A549 (cell line): ENCODE results near the gene APLN. TPM values are rescaled to one million over a fixed set of nuclear protein-coding genes. Genes with fewer than 3 reads are reported as not detected.

Experiments used
- ATAC-seq, 2 experiments: fragments of 200-7000 bp in 1 of 2; fragments of >200 bp in 1 of 2; cut with Nextera tagmentation in 1 of 2; cut with Tn5 transposase in 1 of 2; 3 replicates each; pipeline versions ENCODE4 v1.8.0 to v1.9.1; 2018 to 2020; ENCODE audit warnings: mild to moderate bottlenecking in 1 of 2, moderate library complexity in 1 of 2
- CTCF ChIA-PET: fragments of 300-600 bp; sonication (Branson Sonifier 250); formaldehyde crosslinking; extraction: SDS; loops from one replicate; lab custom pipeline; 2021; ENCODE audit warnings: antibody characterized with exemption, inconsistent platforms; lab: Yijun Ruan, JAX
- POLR2A ChIA-PET: fragments of 350-600 bp; formaldehyde crosslinking; extraction: SDS; loops from one replicate; lab custom pipeline; 2021; ENCODE audit warnings: antibody characterized with exemption, inconsistent platforms; lab: Yijun Ruan, JAX
- DNase-seq, 2 experiments: peaks; one replicate each; pipeline versions ENCODE4 v3.0.0 to v3.0.0-alpha.2; 2011 to 2016; ENCODE audit warnings: low read depth in 1 of 2, low spot score in 1 of 2
- FAIRE-seq: peaks from 2 replicates; lab custom pipeline; 2011; peaks lifted over from hg19 to GRCh38; lab: Jason Lieb, UNC
- H3K27ac ChIP-seq, 2 experiments: fragments of >200 bp; sonication (Bioruptor Twin); formaldehyde crosslinking; 3 replicates each; pipeline ENCODE4 v1.5.1; 2016 to 2017
- H3K4me1 ChIP-seq: fragments of >200 bp; sonication (Bioruptor Twin); formaldehyde crosslinking; 3 replicates; pipeline ENCODE4 v1.6.1; 2016
- H3K4me2 ChIP-seq: fragments of >200 bp; sonication (Bioruptor Twin); formaldehyde crosslinking; 3 replicates; pipeline ENCODE4 v1.6.1; 2016
- H3K4me3 ChIP-seq: fragments of >200 bp; sonication (Bioruptor Twin); formaldehyde crosslinking; 3 replicates; pipeline ENCODE4 v1.5.1; 2016
- H3K9me3 ChIP-seq: fragments of >200 bp; sonication (Bioruptor Twin); formaldehyde crosslinking; 3 replicates; pipeline ENCODE4 v1.6.1; 2016
- ATOH8 ChIP-seq: fragments of 250-450 bp; sonication (Bioruptor Pico); IDR thresholded peaks from 2 replicates; pipeline ENCODE4 v1.5.0; 2020; ENCODE audit warnings: low read depth, mild to moderate bottlenecking, moderate library complexity
- BCL3 ChIP-seq: fragments of >200 bp; sonication (Bioruptor Twin); formaldehyde crosslinking; IDR thresholded peaks from 3 replicates; pipeline ENCODE4 v1.6.1; 2016
- BHLHE40 ChIP-seq: IDR thresholded peaks from 2 replicates; pipeline ENCODE4 v1.6.1; 2012; ENCODE audit warnings: low read depth, low read length, inconsistent platforms
- CHD4 ChIP-seq: fragments of 200-600 bp; sonication (generic); IDR thresholded peaks from 2 replicates; pipeline ENCODE4 v1.6.1; 2016; ENCODE audit warnings: antibody characterized with exemption, mild to moderate bottlenecking, borderline replicate concordance
- CTCF ChIP-seq: fragments of >200 bp; sonication (Bioruptor Twin); formaldehyde crosslinking; IDR thresholded peaks from 3 replicates; pipeline ENCODE4 v1.5.1; 2016
- E2F6 ChIP-seq: IDR thresholded peaks from 2 replicates; pipeline ENCODE4 v1.6.1; 2012; ENCODE audit warnings: low read depth, borderline replicate concordance
- EHF ChIP-seq: fragments of 250-450 bp; sonication (Bioruptor Pico); IDR thresholded peaks from 2 replicates; pipeline ENCODE4 v1.5.0; 2020; ENCODE audit warnings: mild to moderate bottlenecking
- ELK1 ChIP-seq: fragments of 150-350 bp; IDR thresholded peaks from 2 replicates; pipeline ENCODE4 v1.6.1; 2014; ENCODE audit warnings: low read depth, mild to moderate bottlenecking, low read length
- EP300 ChIP-seq, 2 experiments: fragments of >200 bp; sonication (Bioruptor Twin); formaldehyde crosslinking; IDR thresholded peaks; 2 replicates in 1 of 2; 3 replicates in 1 of 2; pipeline ENCODE4 v1.6.1; 2016 to 2017
- ESRRA ChIP-seq: fragments of 150-350 bp; IDR thresholded peaks from 2 replicates; pipeline ENCODE4 v1.6.1; 2014; ENCODE audit warnings: mild to moderate bottlenecking, low read length, borderline replicate concordance
- HEYL ChIP-seq: fragments of 250-450 bp; sonication (Bioruptor Pico); IDR thresholded peaks from 2 replicates; pipeline ENCODE4 v1.8.0; 2021; ENCODE audit warnings: mild to moderate bottlenecking, moderate library complexity
- HOXB13 ChIP-seq: fragments of 250-450 bp; sonication (Bioruptor Pico); IDR thresholded peaks from 2 replicates; pipeline ENCODE4 v1.5.0; 2020; ENCODE audit warnings: low read depth, mild to moderate bottlenecking, moderate library complexity
- JUNB ChIP-seq: fragments of >200 bp; sonication (Bioruptor Twin); formaldehyde crosslinking; IDR thresholded peaks from 2 replicates; pipeline ENCODE4 v1.6.1; 2016
- KDM5A ChIP-seq: fragments of 200-600 bp; sonication (generic); IDR thresholded peaks from 2 replicates; pipeline ENCODE4 v1.6.1; 2016; ENCODE audit warnings: antibody characterized with exemption, mild to moderate bottlenecking
- MAX ChIP-seq: IDR thresholded peaks from 2 replicates; pipeline ENCODE4 v1.6.1; 2012
- MYC ChIP-seq: IDR thresholded peaks from 2 replicates; pipeline ENCODE4 v1.6.1; 2012; ENCODE audit warnings: mild to moderate bottlenecking, inconsistent platforms, low read length, improper control_type of control experiment, borderline replicate concordance
- PHF8 ChIP-seq: fragments of 200-600 bp; sonication (generic); IDR thresholded peaks from 2 replicates; pipeline ENCODE4 v1.6.1; 2016; ENCODE audit warnings: low read depth, mild to moderate bottlenecking, antibody characterized with exemption, moderate library complexity, borderline replicate concordance
- POLR2AphosphoS2 ChIP-seq: conservative IDR thresholded peaks from 2 replicates; pipeline ENCODE4 v1.6.1; 2012; ENCODE audit warnings: low read length, improper control_type of control experiment, inconsistent platforms
- RAD21 ChIP-seq, 2 experiments: fragments of >200 bp in 1 of 2; sonication (Bioruptor Twin) in 1 of 2; formaldehyde crosslinking in 1 of 2; IDR thresholded peaks in 1 of 2; conservative IDR thresholded peaks in 1 of 2; 2 replicates in 1 of 2; 3 replicates in 1 of 2; pipeline ENCODE4 v1.6.1; 2012 to 2018; ENCODE audit warnings: inconsistent platforms in 1 of 2
- RARB ChIP-seq: fragments of 250-450 bp; sonication (Bioruptor Pico); IDR thresholded peaks from 2 replicates; pipeline ENCODE4 v1.8.0; 2021; ENCODE audit warnings: mild to moderate bottlenecking, moderate library complexity
- RCOR1 ChIP-seq: fragments of 150-350 bp; IDR thresholded peaks from 2 replicates; pipeline ENCODE4 v1.6.1; 2014; ENCODE audit warnings: antibody characterized with exemption, low read length, low read depth
- RFX5 ChIP-seq: fragments of 450-650 bp; IDR thresholded peaks from 2 replicates; pipeline ENCODE4 v1.7.1; 2014; ENCODE audit warnings: antibody characterized with exemption, mild to moderate bottlenecking, moderate library complexity
- RNF2 ChIP-seq: fragments of 200-600 bp; sonication (generic); IDR thresholded peaks from 2 replicates; pipeline ENCODE4 v1.6.1; 2016; ENCODE audit warnings: low read depth, mild to moderate bottlenecking, antibody characterized with exemption, moderate library complexity, borderline replicate concordance
- SMC3 ChIP-seq: fragments of >200 bp; sonication (Bioruptor Twin); formaldehyde crosslinking; IDR thresholded peaks from 3 replicates; pipeline ENCODE4 v1.6.1; 2018; ENCODE audit warnings: inconsistent platforms
- SREBF2 ChIP-seq: fragments of 450-650 bp; IDR thresholded peaks from 2 replicates; pipeline ENCODE4 v1.6.1; 2014; ENCODE audit warnings: mild to moderate bottlenecking, moderate library complexity
- WGBS: methylation state at CpG from one replicate; pipeline ENCODE4 v1.1.6; 2017; ENCODE audit errors: missing lambda C conversion rate; 5-methylcytosine and 5-hydroxymethylcytosine counted together
- polyA plus RNA-seq, 4 experiments: library from polyadenylated mRNA; depleted of rRNA in 3 of 4; stranded (reverse); fragments of >200 nt; fragmentation: RNase III in 1 of 4; extraction: RNeasy Plus Mini Kit Qiagen cat#74134 plus additional on column Dnase treatment in 1 of 4; gene quantifications; 2 replicates in 3 of 4; 3 replicates in 1 of 4; pipeline ENCODE4 v1.2.3, GENCODE V29; 2011 to 2017

APLN gene
- polyA plus RNA-seq, 2 of the 4 experiments (the other 2 are of a cell fraction): 0.18 to 0.74 TPM

GRCh38 chrX:129694805-129695204 is 40.0 kb upstream of the APLN start (continued):
- TF ChIP-seq ELK1 (no peak), MYC (no peak), BHLHE40 (no peak)

GRCh38 chrX:129693354-129693753 is 38.6 kb upstream of the APLN start:
- no peak overlapping the region for H3K4me2 ChIP-seq
- no peak overlapping the region for H3K4me3 ChIP-seq
- POLR2A ChIA-PET: no interaction called here
- no peak for TF ChIP-seq PHF8
- TF ChIP-seq RNF2: no peak
- TF ChIP-seq BCL3: no peak
- no peak for TF ChIP-seq RARB (CRISPR knock-in tag)
- TF ChIP-seq ESRRA: no peak
- WGBS: 65% methylated on average over 3 of the region's 3 CpGs
- CTCF ChIA-PET: interaction anchor here (1.9 kb wide), 1 partner anchor 15 kb away, joined by 6 read pairs; no protein-coding TSS in a partner anchor
- H3K9me3 ChIP-seq: no peaks in the 10 kb centered on the region
- peaks cover 11% of the 10 kb centered on the region for H3K4me1 ChIP-seq
- FAIRE-seq (no peak), ATAC-seq (no peak), DNase-seq (no peak)
- no peak overlapping the region for H3K27ac ChIP-seq

GRCh38 chrX:129690435-129690834 is 35.7 kb upstream of the APLN start:
- no peak for ATAC-seq
- TF ChIP-seq EP300 (IDR thresholded peaks at IDR 0.05) (no peak), RFX5 (no peak), ATOH8 (CRISPR knock-in tag) (no peak), RAD21 (conservative IDR thresholded peaks at IDR 0.05 in 1 of 2, IDR thresholded peaks at IDR 0.05 in 1 of 2) (no peak), E2F6 (no peak), MAX (no peak), RNF2 (no peak), SMC3 (no peak), HEYL (no peak), BCL3 (no peak), RCOR1 (no peak), CTCF (no peak), HOXB13 (CRISPR knock-in tag) (no peak), EHF (CRISPR knock-in tag) (no peak), JUNB (no peak), RARB (CRISPR knock-in tag) (no peak), CHD4 (no peak), POLR2AphosphoS2 (no peak), SREBF2 (no peak), KDM5A (no peak)
- DNase-seq: no peak
- no peaks in the 10 kb centered on the region for H3K4me1 ChIP-seq
- H3K9me3 ChIP-seq: no peaks in the 10 kb centered on the region
- H3K4me2 ChIP-seq: no peak overlapping the region
- ChIA-PET CTCF (interaction anchor here (0.9 to 1.0 kb wide), 2 partner anchors 21 to 52 kb away, joined by 3 to 4 read pairs; no protein-coding TSS in a partner anchor), POLR2A (interaction anchor here (0.7 kb wide), 1 partner anchor 496 kb away, joined by 6 read pairs; no protein-coding TSS in a partner anchor)
- H3K27ac ChIP-seq: no peak overlapping the region
- H3K4me3 ChIP-seq: no peak overlapping the region
- no peak for FAIRE-seq
- 73% methylated on average over 10 of the region's 10 CpGs for WGBS
